H9 (cell line): ENCODE measurements around the gene PRDM8. TPM values are rescaled to one million over a fixed set of nuclear protein-coding genes. Genes with fewer than 3 reads are reported as not detected.
A peak's percentile ranks its signal among the peaks of the same experiment; 100 is the strongest.

Source experiments
- DNase-seq: peaks from one replicate; pipeline ENCODE4 v3.0.0-alpha.2; 2017
- H2AFZ ChIP-seq: one replicate; pipeline ENCODE4 v1.6.1; 2013; ENCODE audit warnings: mild to moderate bottlenecking, low read length, control low read depth, moderate library complexity
- H2AK5ac ChIP-seq: 2 replicates; pipeline ENCODE4 v1.6.1; 2013; ENCODE audit warnings: low read length, control low read depth, mixed read lengths; ENCODE audit not compliant: insufficient read length
- H2BK120ac ChIP-seq: one replicate; pipeline ENCODE4 v1.6.1; 2013; ENCODE audit warnings: low read depth, mild to moderate bottlenecking, low read length, control low read depth, inconsistent platforms; ENCODE audit not compliant: poor library complexity, severe bottlenecking
- H2BK12ac ChIP-seq: 2 replicates; pipeline ENCODE4 v1.6.1; 2013; ENCODE audit warnings: low read length, control low read depth, mixed read lengths, low read depth; ENCODE audit not compliant: insufficient read length
- H2BK15ac ChIP-seq: 2 replicates; pipeline ENCODE4 v1.6.1; 2013; ENCODE audit warnings: low read depth, low read length, control low read depth
- H2BK20ac ChIP-seq: one replicate; pipeline ENCODE4 v1.6.1; 2013; ENCODE audit warnings: low read depth, mild to moderate bottlenecking, low read length, control low read depth, inconsistent platforms; ENCODE audit not compliant: poor library complexity, severe bottlenecking
- H2BK5ac ChIP-seq: 2 replicates; pipeline ENCODE4 v1.6.1; 2013; ENCODE audit warnings: low read length, control low read depth, mixed read lengths; ENCODE audit not compliant: insufficient read length
- H3K14ac ChIP-seq: 2 replicates; pipeline ENCODE4 v1.6.1; 2013; ENCODE audit warnings: low read length, control low read depth; ENCODE audit not compliant: insufficient read depth
- H3K18ac ChIP-seq: 2 replicates; pipeline ENCODE4 v1.6.1; 2013; ENCODE audit warnings: low read depth, mild to moderate bottlenecking, mixed read lengths, low read length, control low read depth; ENCODE audit not compliant: insufficient read length
- H3K23ac ChIP-seq: 2 replicates; pipeline ENCODE4 v1.6.1; 2013; ENCODE audit warnings: low read length, control low read depth, mixed read lengths, low read depth; ENCODE audit not compliant: insufficient read length
- H3K23me2 ChIP-seq: 2 replicates; pipeline ENCODE4 v1.6.1; 2013; ENCODE audit warnings: low read depth, mild to moderate bottlenecking, mixed read lengths, low read length, control low read depth; ENCODE audit not compliant: insufficient read length, poor library complexity, severe bottlenecking
- H3K27ac ChIP-seq: 2 replicates; pipeline ENCODE4 v1.5.1; 2013; ENCODE audit warnings: low read length, control low read depth, mixed read lengths, low read depth; ENCODE audit not compliant: insufficient read length
- H3K27me3 ChIP-seq: 2 replicates; pipeline ENCODE4 v1.6.1; 2013; ENCODE audit warnings: low read length, control low read depth, inconsistent platforms; ENCODE audit not compliant: insufficient read depth
- H3K4ac ChIP-seq: 2 replicates; pipeline ENCODE4 v1.6.1; 2013; ENCODE audit warnings: low read depth, mild to moderate bottlenecking, control low read depth, inconsistent platforms, low read length, moderate library complexity
- H3K4me1 ChIP-seq: 2 replicates; pipeline ENCODE4 v1.6.1; 2013; ENCODE audit warnings: low read length, control low read depth, inconsistent platforms; ENCODE audit not compliant: insufficient read depth
- H3K4me2 ChIP-seq: 2 replicates; pipeline ENCODE4 v1.6.1; 2013; ENCODE audit warnings: low read length, control low read depth, mixed read lengths; ENCODE audit not compliant: insufficient read length, insufficient read depth
- H3K56ac ChIP-seq: 2 replicates; pipeline ENCODE4 v1.6.1; 2013; ENCODE audit warnings: low read depth, mild to moderate bottlenecking, mixed read lengths, low read length, control low read depth; ENCODE audit not compliant: insufficient read length
- H3K79me1 ChIP-seq: 2 replicates; pipeline ENCODE4 v1.6.1; 2013; ENCODE audit warnings: low read depth, mild to moderate bottlenecking, moderate library complexity, low read length, control low read depth, inconsistent platforms; ENCODE audit not compliant: insufficient read depth, poor library complexity, severe bottlenecking
- H3K79me2 ChIP-seq: 2 replicates; pipeline ENCODE4 v1.6.1; 2013; ENCODE audit warnings: low read length, control low read depth, inconsistent platforms; ENCODE audit not compliant: insufficient read depth
- H3K9ac ChIP-seq: 2 replicates; pipeline ENCODE4 v1.6.1; 2013; ENCODE audit warnings: low read length, control low read depth, mixed read lengths; ENCODE audit not compliant: insufficient read length; ENCODE audit errors: extremely low read depth
- H3K9me3 ChIP-seq: one replicate; pipeline ENCODE4 v1.6.1; 2013; ENCODE audit warnings: low read depth, low read length, inconsistent platforms; ENCODE audit not compliant: control insufficient read depth
- H3T11ph ChIP-seq: one replicate; pipeline ENCODE4 v1.6.1; 2013; ENCODE audit warnings: mild to moderate bottlenecking, low read length, control low read depth, inconsistent platforms
- H4K20me1 ChIP-seq: one replicate; pipeline ENCODE4 v1.6.1; 2013; ENCODE audit not compliant: control insufficient read depth, insufficient read length, insufficient read depth
- H4K5ac ChIP-seq: 2 replicates; pipeline ENCODE4 v1.6.1; 2013; ENCODE audit warnings: low read depth, mild to moderate bottlenecking, mixed read lengths, low read length, control low read depth; ENCODE audit not compliant: insufficient read length
- H4K8ac ChIP-seq: replicated peaks from 2 replicates; pipeline ENCODE4 v1.6.1; 2013; ENCODE audit warnings: low read length, control low read depth, mixed read lengths, low read depth; ENCODE audit not compliant: insufficient read length
- H4K91ac ChIP-seq: 2 replicates; pipeline ENCODE4 v1.6.1; 2013; ENCODE audit warnings: low read depth, mild to moderate bottlenecking, moderate library complexity, mixed read lengths, low read length, control low read depth; ENCODE audit not compliant: insufficient read length
- H3K27ac Mint-ChIP-seq, 3 experiments: 2 replicates in 2 of 3; 3 replicates in 1 of 3; pipeline ENCODE4 v1.8.0; 2020 to 2021; ENCODE audit warnings: mixed read lengths in 3 of 3, mild to moderate bottlenecking in 1 of 3, moderate library complexity in 1 of 3
- H3K27me3 Mint-ChIP-seq: 2 replicates; pipeline ENCODE4 v1.8.0; 2021; ENCODE audit warnings: low read depth, mild to moderate bottlenecking, moderate library complexity, mixed read lengths
- H3K36me3 Mint-ChIP-seq, 3 experiments: 2 replicates in 2 of 3; 3 replicates in 1 of 3; pipeline ENCODE4 v1.8.0; 2020 to 2021; ENCODE audit warnings: low read depth in 3 of 3, mixed read lengths in 3 of 3; ENCODE audit not compliant: insufficient read depth in 1 of 3
- H3K4me1 Mint-ChIP-seq, 2 experiments: 2 replicates each; pipeline ENCODE4 v1.8.0; 2020; ENCODE audit warnings: mixed read lengths in 2 of 2
- H3K4me3 Mint-ChIP-seq, 2 experiments: 2 replicates in 1 of 2; 3 replicates in 1 of 2; pipeline ENCODE4 v1.8.0; 2020 to 2021; ENCODE audit warnings: mild to moderate bottlenecking in 2 of 2, mixed read lengths in 2 of 2, moderate library complexity in 1 of 2
- H3K9me3 Mint-ChIP-seq, 2 experiments: 2 replicates in 1 of 2; 3 replicates in 1 of 2; pipeline ENCODE4 v1.8.0; 2020; ENCODE audit warnings: mild to moderate bottlenecking in 2 of 2, mixed read lengths in 2 of 2, moderate library complexity in 1 of 2
- CTCF ChIP-seq: fragments of 200-600 bp; sonication (generic); conservative IDR thresholded peaks from 3 replicates; pipeline ENCODE4 v1.8.0; 2021; ENCODE audit warnings: antibody characterized with exemption, mild to moderate bottlenecking
- WGBS: extraction: QIAGEN DNeasy Blood & Tissue Kit; methylation state at CpG from one replicate; pipeline ENCODE4 v1.1.7; 2013; ENCODE audit warnings: missing lambda C conversion rate, low lambda C conversion rate, mixed read lengths; ENCODE audit not compliant: insufficient read length; ENCODE audit errors: extremely low coverage; 5-methylcytosine and 5-hydroxymethylcytosine counted together
- total RNA-seq: library from RNA; stranded (reverse); gene quantifications from 2 replicates; pipeline ENCODE4 v1.2.1, GENCODE V29; 2021

Gene PRDM8
- total RNA-seq, 1 experiment from 2014 or later = not detected

- Mint-ChIP-seq H3K27ac (no peak overlapping the region; a peak in 1 of 7 replicates), H3K27me3 (peaks cover 99% of the 10 kb centered on the region), H3K9me3 (peaks cover 3 to 5% of the 10 kb centered on the region in 2 experiments), H3K4me1 (peaks cover 24 to 37% of the 10 kb centered on the region in 2 experiments), H3K4me3 (peak overlapping the region; percentile 66 to 83), H3K36me3 (peaks cover 0 to 4% (median 0%) of the 10 kb centered on the region in 3 experiments; a peak in 1 of 7 replicates)
- H2BK5ac ChIP-seq = no peak overlapping the region
- H2BK20ac ChIP-seq = no peak overlapping the region
- H3K56ac ChIP-seq = no peak overlapping the region
- peak overlapping the region; percentile 97 for H3K4me2 ChIP-seq
- H3K23me2 ChIP-seq = peaks cover 15% of the 10 kb centered on the region
- no peak overlapping the region for H3K9ac ChIP-seq
- H3K79me1 ChIP-seq = no peaks in the 10 kb centered on the region
- no peak overlapping the region for H3K4ac ChIP-seq
- no peak overlapping the region for H3K27ac ChIP-seq
- no peak overlapping the region for H2BK15ac ChIP-seq
- H3K18ac ChIP-seq = no peak overlapping the region
- peak; percentile 99 for TF ChIP-seq CTCF
- H3K23ac ChIP-seq = no peak overlapping the region
- H3T11ph ChIP-seq = no peak overlapping the region
- H4K8ac ChIP-seq = no peak overlapping the region
- no peak overlapping the region for H2AFZ ChIP-seq
- H2AK5ac ChIP-seq = no peak overlapping the region
- H4K91ac ChIP-seq = no peak overlapping the region
- H3K27me3 ChIP-seq = peaks cover 71% of the 10 kb centered on the region
- no peak overlapping the region for H3K14ac ChIP-seq
- WGBS = no CpG with 5 or more reads among the region's 46 CpGs
- no peaks in the 10 kb centered on the region for H3K9me3 ChIP-seq
- no peak overlapping the region for H2BK120ac ChIP-seq
- no peak overlapping the region for H4K5ac ChIP-seq
- H2BK12ac ChIP-seq = no peak overlapping the region
- no peaks in the 10 kb centered on the region for H4K20me1 ChIP-seq
- H3K4me1 ChIP-seq = 0 out of 2 replicates have a peak, but pooled peaks cover 3% of the 10 kb centered on the region
- no peaks in the 10 kb centered on the region for H3K79me2 ChIP-seq
- peak; percentile 94 for DNase-seq
These were observed 13.1 kb upstream of the PRDM8 start for GRCh38 chr4:80184053-80184824.
